Central memory CD4-positive, alpha-beta T cell (primary cell): ENCODE results near the gene TBX5.

ENCODE experiments used
- DNase-seq: peaks from one replicate; pipeline ENCODE4 v3.0.0; 2022
- total RNA-seq, 3 experiments: gene quantifications; one replicate each; lab custom pipeline; 2026; lab: John Stamatoyannopoulos, UW

The TBX5 gene
- 0 reads per million in 3 experiments for total RNA-seq

- no peak for DNase-seq
Measured at GRCh38 chr12:114405519-114406271, at the start of gene TBX5. Gene TBX5 (minus strand): TSS chr12:114406144. CDS start chr12:114403898, 2,246 bp downstream.

DNA sequence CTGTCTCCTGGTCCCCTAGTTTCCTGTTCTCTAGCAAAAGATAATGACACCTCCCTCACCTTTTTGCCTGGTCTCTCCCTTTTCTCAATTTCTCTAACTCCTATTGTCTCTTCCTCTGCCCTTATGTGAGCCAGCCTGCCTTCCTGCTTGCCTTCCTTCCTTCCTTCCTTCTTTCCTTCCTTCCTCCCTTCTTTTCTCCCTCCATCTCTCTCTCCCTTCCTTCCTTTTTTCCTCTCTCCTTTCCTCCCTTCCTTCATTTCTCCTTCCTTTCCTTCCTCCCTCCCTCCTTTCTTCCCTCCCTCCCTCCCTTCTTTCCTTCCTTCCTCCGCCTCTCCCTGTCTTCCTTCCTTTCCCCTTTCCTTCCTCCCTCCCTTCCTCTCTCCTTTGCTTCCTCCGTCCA, 45.7 kb upstream of the TBX5 start:
- DNase-seq = no peak

DNA sequence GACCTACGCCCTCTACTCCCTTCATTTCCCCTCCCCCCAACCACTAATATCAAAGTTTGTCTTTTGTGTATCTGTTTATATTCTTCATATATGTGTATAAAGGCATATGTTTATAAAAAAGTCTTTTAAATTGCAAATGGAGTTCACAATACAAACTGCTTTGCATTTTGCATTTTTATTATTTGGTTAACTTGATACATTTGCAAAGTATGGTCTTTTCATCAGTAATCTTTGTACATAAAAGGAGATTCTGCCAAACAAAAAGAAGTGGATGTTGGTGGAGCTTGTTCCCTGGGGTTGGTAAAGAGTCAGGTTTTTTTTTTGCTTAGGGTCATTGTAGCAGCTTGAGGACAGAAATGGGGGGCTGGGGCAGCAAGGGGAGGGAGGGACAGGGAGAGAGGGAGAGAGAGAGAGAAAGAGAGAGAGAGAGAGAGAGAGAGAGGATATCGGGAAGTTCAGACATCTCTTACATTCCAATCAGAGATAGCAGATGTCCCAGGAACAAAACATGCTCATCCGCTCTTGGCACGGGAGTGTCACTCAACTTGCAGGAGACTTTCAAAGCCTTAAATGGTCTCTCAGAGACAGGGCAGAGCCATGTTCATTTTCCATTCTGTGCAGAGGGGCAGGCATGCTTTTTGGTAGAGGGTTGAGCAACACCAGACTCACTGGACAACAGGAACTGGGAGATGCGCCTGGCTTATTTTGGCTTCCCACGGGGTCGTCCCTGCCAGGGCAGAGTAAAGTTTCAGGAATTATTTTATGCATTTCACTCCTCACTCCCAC, 44.8 kb upstream of the TBX5 start:
- no peak for DNase-seq

- no peak for DNase-seq
Measured at GRCh38 chr12:114450019-114450418, 44.1 kb upstream of the TBX5 start.

GRCh38 chr12:114448618-114448933, 42.6 kb upstream of the TBX5 start:
- DNase-seq = no peak

GRCh38 chr12:114447799-114448617, 42.1 kb upstream of the TBX5 start:
- DNase-seq = no peak

- no peak for DNase-seq
Measured at GRCh38 chr12:114447274-114447716, 41.4 kb upstream of the TBX5 start.

DNA sequence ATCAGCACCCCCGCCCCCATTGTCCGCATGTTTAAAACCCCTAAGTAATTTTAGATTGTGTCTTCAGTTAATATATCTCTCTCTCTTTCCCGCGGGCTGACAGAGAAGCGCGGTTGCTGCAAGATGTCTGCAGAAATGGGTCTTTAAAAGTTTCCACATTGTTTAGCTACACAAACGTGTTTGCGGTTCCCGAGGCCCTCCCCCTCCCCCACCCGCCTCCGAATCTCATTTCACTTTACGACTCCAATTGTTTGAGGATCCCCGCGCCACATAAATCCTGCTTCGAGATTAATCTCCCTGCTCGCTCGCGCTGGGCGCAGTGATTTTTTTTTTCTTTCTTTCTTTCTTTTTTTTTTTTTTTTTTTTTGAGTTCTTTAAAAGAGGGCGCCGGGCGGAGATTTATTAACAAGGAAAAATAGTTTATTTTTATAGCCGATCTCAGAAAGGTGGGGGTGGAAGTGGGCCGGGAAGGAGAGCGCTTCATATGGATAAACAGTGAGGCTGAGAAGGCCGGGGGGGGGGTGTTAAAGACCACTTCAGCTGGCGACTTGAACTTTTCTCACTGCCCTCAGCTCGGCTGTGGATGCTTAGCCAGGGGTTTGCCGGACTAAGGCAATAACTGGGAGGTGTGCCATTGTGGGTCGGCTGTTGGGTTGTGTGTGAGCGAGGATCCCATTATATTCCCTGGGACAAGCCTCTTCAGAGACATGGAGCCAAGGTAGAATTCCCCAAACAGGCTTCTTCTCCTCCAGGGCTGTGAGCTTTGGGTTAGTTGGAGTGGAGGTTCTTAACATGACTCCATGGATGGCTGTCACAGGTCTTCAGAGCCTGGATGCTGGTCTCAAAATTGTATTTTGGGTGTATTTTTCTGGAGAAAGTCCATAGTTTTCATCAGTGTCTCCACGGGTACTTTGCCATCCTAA, 39.7 kb upstream of the TBX5 start:
- no peak for DNase-seq

DNA sequence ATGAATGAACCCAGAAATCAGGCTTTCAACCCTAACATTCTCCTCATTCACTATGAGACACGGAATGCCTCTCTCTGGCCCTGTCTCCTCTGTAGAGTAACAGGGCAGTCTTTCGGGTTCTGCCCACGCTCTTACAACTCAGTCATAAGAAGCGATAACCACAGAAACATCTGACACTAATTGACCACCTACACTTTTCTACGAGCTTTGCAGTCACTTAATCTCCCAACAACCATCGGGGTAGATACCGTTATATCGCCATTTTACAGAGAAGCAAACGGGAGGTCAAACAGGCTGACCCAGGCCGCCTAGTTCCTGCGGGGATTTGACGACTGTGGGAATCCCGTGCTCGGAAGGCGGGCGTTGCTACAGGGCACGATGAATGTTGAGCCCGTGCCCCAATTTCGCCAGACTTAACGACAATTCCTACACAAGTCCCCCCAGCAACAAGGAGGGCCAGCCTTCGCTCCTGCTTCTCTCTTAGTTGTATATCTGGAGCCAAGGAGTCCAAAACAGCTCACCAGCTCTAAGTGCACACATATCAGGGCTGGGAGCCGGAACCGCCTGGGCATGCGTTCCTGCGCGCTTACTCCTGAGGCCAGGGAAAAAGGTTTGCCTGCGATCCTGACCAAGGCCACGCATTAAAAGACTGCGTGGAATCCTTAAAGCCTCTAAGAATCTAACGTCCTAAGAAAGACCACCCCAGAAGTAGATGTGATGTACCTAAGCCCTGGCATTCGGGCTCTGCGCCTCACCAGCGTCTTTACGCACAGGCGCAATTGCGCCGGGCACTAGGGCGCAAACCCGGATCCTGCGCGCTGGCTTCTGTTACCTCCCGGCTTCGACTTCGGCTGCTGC, 38.7 kb upstream of the TBX5 start:
- no peak for DNase-seq

- no peak for DNase-seq
Measured at GRCh38 chr12:114443607-114444421, 37.9 kb upstream of the TBX5 start.

GRCh38 chr12:114442578-114442977, 36.6 kb upstream of the TBX5 start:
- no peak for DNase-seq

- no peak for DNase-seq
Measured at GRCh38 chr12:114441545-114441944, 35.6 kb upstream of the TBX5 start.

DNA sequence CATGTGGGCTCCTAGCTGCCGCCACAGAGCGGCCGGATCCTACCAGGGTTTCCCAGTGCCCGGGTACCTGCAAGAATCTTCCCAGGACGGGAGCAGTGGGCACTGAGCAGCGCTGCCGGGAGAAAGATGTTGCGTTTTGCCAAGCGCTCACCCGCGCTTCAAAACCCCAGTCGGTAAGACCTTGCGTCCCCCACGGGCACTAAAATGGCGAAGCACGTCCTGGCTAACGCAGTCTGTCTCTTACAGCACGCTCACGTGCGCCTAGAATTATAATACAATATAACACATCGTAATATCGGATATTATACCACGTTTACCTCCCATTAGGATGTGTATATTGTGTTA, 35.1 kb upstream of the TBX5 start:
- DNase-seq = no peak

GRCh38 chr12:114440270-114441038, 34.5 kb upstream of the TBX5 start:
- DNase-seq = no peak

DNA sequence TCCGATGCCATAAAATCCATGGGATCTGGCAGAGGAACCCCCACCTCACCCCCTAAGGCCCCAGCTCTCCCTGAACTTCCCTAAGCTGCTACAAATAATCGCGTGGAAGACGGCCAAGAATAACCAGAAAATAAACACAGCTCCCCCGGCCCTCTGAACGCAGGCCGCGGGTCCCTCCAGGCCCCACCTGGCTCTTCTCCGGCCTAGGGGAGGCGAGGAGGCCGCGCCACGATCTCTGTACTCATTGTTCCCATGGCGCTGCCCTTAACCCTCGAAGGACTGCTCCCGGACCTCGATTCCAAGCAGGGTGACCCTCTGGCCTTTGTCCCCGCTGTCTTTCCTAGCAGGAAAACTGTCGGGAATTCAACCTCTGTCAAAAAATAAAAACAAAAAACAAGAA, 33.9 kb upstream of the TBX5 start:
- DNase-seq = no peak

DNA sequence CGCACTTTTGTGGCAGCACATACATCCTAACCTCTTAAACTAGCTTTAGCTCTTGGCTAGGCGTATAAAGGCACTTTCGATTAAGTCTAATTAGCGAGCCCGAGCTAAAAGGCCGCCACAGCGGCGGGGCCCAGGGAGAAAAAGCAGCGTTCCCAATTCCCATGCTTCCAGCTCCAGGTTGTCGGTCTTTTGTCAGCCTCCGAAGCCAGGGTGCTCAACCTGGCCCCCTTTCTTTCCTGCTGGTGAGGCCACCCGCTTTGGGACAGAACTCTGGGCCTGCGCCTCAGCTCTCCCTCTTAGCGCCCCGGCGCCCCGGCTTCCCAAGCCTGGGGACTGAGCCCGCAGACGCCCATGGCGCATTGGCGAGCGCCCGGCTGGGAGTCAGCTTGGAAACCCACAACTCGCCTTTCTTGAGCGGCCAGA, 33.3 kb upstream of the TBX5 start:
- no peak for DNase-seq

DNA sequence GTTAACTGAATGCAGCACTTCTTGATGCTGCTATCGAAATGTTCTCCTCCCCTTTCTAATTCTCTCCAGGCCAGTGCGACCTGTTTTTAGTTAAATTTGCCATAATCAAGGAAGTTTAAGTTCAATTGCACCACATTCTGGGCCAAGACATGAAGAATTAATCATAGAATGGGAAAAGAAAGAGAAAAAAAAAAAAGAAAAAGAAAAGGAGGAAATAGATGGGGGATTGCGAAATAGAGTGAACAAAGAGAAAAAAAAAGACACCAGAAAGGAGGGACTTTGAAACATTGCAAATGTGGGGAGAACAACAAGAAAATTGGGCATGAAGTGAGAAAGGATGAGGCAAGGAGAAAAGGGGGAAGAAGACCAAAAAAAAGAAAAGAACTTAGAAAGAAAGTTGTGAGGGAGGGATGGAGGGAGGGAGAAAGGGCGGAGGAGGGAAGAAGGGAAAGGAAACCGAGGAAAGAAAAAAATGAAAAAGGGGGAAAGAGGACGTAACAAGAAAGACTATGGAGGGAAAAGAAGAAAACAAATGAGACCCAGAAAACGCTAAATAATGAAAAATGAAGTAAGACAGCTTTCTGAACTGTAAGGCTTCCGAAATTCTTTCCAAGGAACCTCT, 32.8 kb upstream of the TBX5 start:
- no peak for DNase-seq

DNA sequence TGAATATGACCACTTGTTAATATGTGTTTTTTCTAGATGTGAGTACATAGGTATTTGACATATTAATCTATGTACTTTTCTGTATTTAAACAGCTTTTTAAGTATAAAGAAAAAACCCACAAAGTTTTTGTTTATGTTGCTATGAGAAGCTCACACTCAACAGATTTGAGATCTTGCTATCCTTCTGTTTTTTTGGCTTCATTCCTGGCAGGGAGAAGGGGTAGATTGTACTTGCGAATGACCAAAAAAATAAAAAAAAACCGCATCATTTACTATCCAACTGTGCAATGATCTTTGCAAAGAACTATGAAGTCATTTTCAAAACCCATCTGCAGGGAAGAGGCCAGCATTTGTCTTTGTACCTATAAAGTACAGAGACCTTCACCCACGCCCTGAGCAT, 28.4 kb upstream of the TBX5 start:
- no peak for DNase-seq

GRCh38 chr12:114431902-114432301, 26.0 kb upstream of the TBX5 start:
- no peak for DNase-seq
